ENCODE measurements around the gene ADGRA1. TPM values are rescaled to one million over a fixed set of nuclear protein-coding genes. Genes with fewer than 3 reads are reported as not detected.

ADGRA1 gene
- total and polyA plus RNA-seq, 2 donors (not counting 1 experiment from before 2014, with no cell fraction given) = not detected

GRCh38 chr10:133056001-133056400, 31.7 kb upstream of the ADGRA1 start:
- H3K9ac ChIP-seq (ENCODE audit: insufficient read depth, low read length) = no peak overlapping the region
- H3K27ac ChIP-seq (ENCODE audit: insufficient read depth, low read length) = no peak overlapping the region
- no peak overlapping the region for H2AFZ ChIP-seq (ENCODE audit: low read length)
- no peaks in the 10 kb centered on the region for H3K27me3 ChIP-seq (ENCODE audit: control insufficient read depth, insufficient read depth, low read length)
- H3K4me3 ChIP-seq (replicated peaks in 1 of 4; ENCODE audit: control extremely low read depth in 1 of 4, insufficient read depth in 1 of 4, low read depth in 3 of 4, low read length in 4 of 4) = no peak overlapping the region
- H3K36me3 ChIP-seq (ENCODE audit: control insufficient read depth, insufficient read depth, low read length) = no peaks in the 10 kb centered on the region
- no peak overlapping the region for H3K4me2 ChIP-seq (ENCODE audit: extremely low read depth, insufficient read depth, low read length)
- no peaks in the 10 kb centered on the region for H3K4me1 ChIP-seq (ENCODE audit: control insufficient read depth, extremely low read depth, insufficient read depth, low read length)
- H3K9me3 ChIP-seq (ENCODE audit: control insufficient read depth, insufficient read depth, low read depth, low read length) = no peaks in the 10 kb centered on the region
- no peak for DNase-seq (ENCODE audit: low read depth in 2 of 2)
- no peaks in the 10 kb centered on the region for H3K79me2 ChIP-seq (ENCODE audit: control insufficient read depth, insufficient read depth, low read length)
- no peaks in the 10 kb centered on the region for H4K20me1 ChIP-seq (ENCODE audit: control insufficient read depth, extremely low read depth, insufficient read depth, low read length)
- TF ChIP-seq, protein P1, sequence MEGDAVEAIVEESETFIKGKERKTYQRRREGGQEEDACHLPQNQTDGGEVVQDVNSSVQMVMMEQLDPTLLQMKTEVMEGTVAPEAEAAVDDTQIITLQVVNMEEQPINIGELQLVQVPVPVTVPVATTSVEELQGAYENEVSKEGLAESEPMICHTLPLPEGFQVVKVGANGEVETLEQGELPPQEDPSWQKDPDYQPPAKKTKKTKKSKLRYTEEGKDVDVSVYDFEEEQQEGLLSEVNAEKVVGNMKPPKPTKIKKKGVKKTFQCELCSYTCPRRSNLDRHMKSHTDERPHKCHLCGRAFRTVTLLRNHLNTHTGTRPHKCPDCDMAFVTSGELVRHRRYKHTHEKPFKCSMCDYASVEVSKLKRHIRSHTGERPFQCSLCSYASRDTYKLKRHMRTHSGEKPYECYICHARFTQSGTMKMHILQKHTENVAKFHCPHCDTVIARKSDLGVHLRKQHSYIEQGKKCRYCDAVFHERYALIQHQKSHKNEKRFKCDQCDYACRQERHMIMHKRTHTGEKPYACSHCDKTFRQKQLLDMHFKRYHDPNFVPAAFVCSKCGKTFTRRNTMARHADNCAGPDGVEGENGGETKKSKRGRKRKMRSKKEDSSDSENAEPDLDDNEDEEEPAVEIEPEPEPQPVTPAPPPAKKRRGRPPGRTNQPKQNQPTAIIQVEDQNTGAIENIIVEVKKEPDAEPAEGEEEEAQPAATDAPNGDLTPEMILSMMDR (conservative IDR thresholded peaks at IDR 0.05 in 1 of 2, IDR thresholded peaks at IDR 0.05 in 1 of 2; ENCODE audit: low read depth in 1 of 2, low read length in 2 of 2) = no peak
- no peak for TF ChIP-seq EZH2 (IDR thresholded peaks at IDR 0.05; ENCODE audit: low read length, missing control alignments)

DNA sequence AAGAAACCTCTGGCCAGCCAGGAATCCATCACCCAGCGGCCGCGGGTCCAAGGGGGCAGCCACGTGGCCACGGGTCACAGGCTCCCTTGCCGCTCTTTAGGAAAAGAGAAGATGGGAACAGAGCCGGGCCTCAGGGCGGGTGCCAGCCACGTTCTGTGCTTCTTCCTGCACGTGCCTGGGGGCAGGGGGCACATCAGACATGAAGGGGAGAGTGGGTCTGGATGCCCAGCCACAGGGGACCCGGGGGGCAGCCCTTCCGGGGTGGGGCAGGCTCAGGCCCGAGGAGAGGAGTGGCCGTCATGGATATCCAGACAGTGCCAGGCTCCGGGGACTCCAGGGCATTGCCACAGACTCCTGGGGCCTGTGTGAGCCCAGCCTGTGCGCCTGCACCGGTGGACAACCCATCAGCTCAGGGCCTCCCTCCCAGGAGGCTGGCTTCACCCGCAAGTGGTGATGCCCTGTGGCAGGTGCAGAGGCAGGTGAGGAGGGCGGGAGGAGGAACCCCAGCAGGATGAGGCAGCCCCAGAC, 31.0 kb upstream of the ADGRA1 start:
- H3K4me3 ChIP-seq (replicated peaks in 1 of 4; ENCODE audit: control extremely low read depth in 1 of 4, insufficient read depth in 1 of 4, low read depth in 3 of 4, low read length in 4 of 4) = no peak overlapping the region
- no peak overlapping the region for H3K9ac ChIP-seq (ENCODE audit: insufficient read depth, low read length)
- no peaks in the 10 kb centered on the region for H3K79me2 ChIP-seq (ENCODE audit: control insufficient read depth, insufficient read depth, low read length)
- H3K4me2 ChIP-seq (ENCODE audit: extremely low read depth, insufficient read depth, low read length) = no peak overlapping the region
- H3K9me3 ChIP-seq (ENCODE audit: control insufficient read depth, insufficient read depth, low read depth, low read length) = no peaks in the 10 kb centered on the region
- H4K20me1 ChIP-seq (ENCODE audit: control insufficient read depth, extremely low read depth, insufficient read depth, low read length) = no peaks in the 10 kb centered on the region
- H3K4me1 ChIP-seq (ENCODE audit: control insufficient read depth, extremely low read depth, insufficient read depth, low read length) = no peaks in the 10 kb centered on the region
- H2AFZ ChIP-seq (ENCODE audit: low read length) = no peak overlapping the region
- no peaks in the 10 kb centered on the region for H3K36me3 ChIP-seq (ENCODE audit: control insufficient read depth, insufficient read depth, low read length)
- no peak for DNase-seq (ENCODE audit: low read depth in 2 of 2)
- TF ChIP-seq, protein P1 (conservative IDR thresholded peaks at IDR 0.05 in 1 of 2, IDR thresholded peaks at IDR 0.05 in 1 of 2; ENCODE audit: low read depth in 1 of 2, low read length in 2 of 2) = no peak
- no peak for TF ChIP-seq EZH2 (IDR thresholded peaks at IDR 0.05; ENCODE audit: low read length, missing control alignments)
- H3K27me3 ChIP-seq (ENCODE audit: control insufficient read depth, insufficient read depth, low read length) = no peaks in the 10 kb centered on the region
- H3K27ac ChIP-seq (ENCODE audit: insufficient read depth, low read length) = no peak overlapping the region

DNA sequence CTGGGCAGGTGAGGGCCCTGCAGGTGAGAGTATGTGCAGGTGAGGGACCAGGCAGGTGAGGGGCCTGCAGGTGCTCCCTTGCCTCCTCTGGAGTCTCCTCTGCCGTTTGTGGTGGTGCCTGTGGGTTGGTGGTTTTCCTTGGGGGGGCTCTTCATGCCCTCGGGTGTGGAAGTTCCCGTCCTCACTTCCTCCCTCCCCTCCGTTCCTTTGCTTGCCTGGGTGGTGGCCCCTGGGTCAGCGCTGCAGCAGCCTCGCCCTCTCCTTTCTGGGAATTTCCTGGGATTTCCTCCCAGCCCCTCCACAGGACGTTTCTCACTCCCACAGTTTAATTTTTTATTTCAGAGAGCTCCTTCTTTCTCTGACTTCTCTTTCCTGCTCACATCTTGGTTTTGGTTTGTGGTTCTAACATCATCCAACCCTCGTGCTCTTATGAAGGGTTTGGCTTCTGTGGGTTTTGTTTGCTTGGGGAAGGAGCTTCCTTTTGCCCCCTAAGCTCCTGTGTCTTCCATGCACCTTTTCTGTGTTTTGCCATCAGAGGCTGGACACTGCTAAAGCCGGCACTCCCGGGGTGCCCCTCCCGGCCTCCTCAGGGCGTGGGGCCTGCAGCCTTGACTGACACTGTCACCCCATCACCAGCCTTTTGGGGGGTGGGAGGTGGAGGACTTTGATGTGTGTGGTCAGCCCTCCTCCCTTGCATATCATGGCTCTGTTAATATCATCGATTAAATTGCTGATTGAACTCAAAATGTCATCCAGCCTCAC, 29.2 kb upstream of the ADGRA1 start:
- H3K27me3 ChIP-seq (ENCODE audit: control insufficient read depth, insufficient read depth, low read length) = no peaks in the 10 kb centered on the region
- no peaks in the 10 kb centered on the region for H3K79me2 ChIP-seq (ENCODE audit: control insufficient read depth, insufficient read depth, low read length)
- H3K36me3 ChIP-seq (ENCODE audit: control insufficient read depth, insufficient read depth, low read length) = no peaks in the 10 kb centered on the region
- no peak overlapping the region for H3K9ac ChIP-seq (ENCODE audit: insufficient read depth, low read length)
- no peak for DNase-seq (ENCODE audit: low read depth in 2 of 2)
- no peak overlapping the region for H3K4me2 ChIP-seq (ENCODE audit: extremely low read depth, insufficient read depth, low read length)
- H4K20me1 ChIP-seq (ENCODE audit: control insufficient read depth, extremely low read depth, insufficient read depth, low read length) = no peaks in the 10 kb centered on the region
- H2AFZ ChIP-seq (ENCODE audit: low read length) = no peak overlapping the region
- H3K4me1 ChIP-seq (ENCODE audit: control insufficient read depth, extremely low read depth, insufficient read depth, low read length) = no peaks in the 10 kb centered on the region
- H3K27ac ChIP-seq (ENCODE audit: insufficient read depth, low read length) = no peak overlapping the region
- no peaks in the 10 kb centered on the region for H3K9me3 ChIP-seq (ENCODE audit: control insufficient read depth, insufficient read depth, low read depth, low read length)
- TF ChIP-seq, protein P1 (conservative IDR thresholded peaks at IDR 0.05 in 1 of 2, IDR thresholded peaks at IDR 0.05 in 1 of 2; ENCODE audit: low read depth in 1 of 2, low read length in 2 of 2) = no peak
- no peak for TF ChIP-seq EZH2 (IDR thresholded peaks at IDR 0.05; ENCODE audit: low read length, missing control alignments)
- H3K4me3 ChIP-seq (replicated peaks in 1 of 4; ENCODE audit: control extremely low read depth in 1 of 4, insufficient read depth in 1 of 4, low read depth in 3 of 4, low read length in 4 of 4) = no peak overlapping the region
